Transverse colon (tissue), 3 donors: ENCODE results near the gene ALK.

Experiments
- EP300 ChIP-seq: sonication (generic); formaldehyde crosslinking; IDR thresholded peaks from one replicate; pipeline ENCODE4 v1.6.1; 2017; ENCODE audit warnings: antibody characterized with exemption, low read depth
- TF ChIP-seq, protein P1 (sequence below), 5 experiments: fragments of 200-600 bp in 3 of 5; fragments of 450-650 bp in 2 of 5; sonication (generic) in 3 of 5; IDR thresholded peaks; 1 replicate in 2 of 5; 2 replicates in 3 of 5; pipeline ENCODE4 v1.5.1; 2016 to 2017; ENCODE audit warnings: antibody characterized with exemption in 5 of 5, inconsistent platforms in 3 of 5, mild to moderate bottlenecking in 2 of 5, moderate library complexity in 1 of 5

- TF ChIP-seq, protein P1, sequence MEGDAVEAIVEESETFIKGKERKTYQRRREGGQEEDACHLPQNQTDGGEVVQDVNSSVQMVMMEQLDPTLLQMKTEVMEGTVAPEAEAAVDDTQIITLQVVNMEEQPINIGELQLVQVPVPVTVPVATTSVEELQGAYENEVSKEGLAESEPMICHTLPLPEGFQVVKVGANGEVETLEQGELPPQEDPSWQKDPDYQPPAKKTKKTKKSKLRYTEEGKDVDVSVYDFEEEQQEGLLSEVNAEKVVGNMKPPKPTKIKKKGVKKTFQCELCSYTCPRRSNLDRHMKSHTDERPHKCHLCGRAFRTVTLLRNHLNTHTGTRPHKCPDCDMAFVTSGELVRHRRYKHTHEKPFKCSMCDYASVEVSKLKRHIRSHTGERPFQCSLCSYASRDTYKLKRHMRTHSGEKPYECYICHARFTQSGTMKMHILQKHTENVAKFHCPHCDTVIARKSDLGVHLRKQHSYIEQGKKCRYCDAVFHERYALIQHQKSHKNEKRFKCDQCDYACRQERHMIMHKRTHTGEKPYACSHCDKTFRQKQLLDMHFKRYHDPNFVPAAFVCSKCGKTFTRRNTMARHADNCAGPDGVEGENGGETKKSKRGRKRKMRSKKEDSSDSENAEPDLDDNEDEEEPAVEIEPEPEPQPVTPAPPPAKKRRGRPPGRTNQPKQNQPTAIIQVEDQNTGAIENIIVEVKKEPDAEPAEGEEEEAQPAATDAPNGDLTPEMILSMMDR (IDR thresholded peaks at IDR 0.05): no peak
- TF ChIP-seq EP300: no peak
These were observed 733.5 kb downstream of the ALK start for GRCh38 chr2:29187926-29188325.
